Fibroblast of skin of left biceps (primary cell): ENCODE measurements around the gene ABR.

ENCODE experiments used
- DNase-seq, 2 experiments: peaks; one replicate each; pipeline ENCODE4 v3.0.0-alpha.2; 2013; ENCODE audit warnings: low read depth in 2 of 2

ABR gene

DNA sequence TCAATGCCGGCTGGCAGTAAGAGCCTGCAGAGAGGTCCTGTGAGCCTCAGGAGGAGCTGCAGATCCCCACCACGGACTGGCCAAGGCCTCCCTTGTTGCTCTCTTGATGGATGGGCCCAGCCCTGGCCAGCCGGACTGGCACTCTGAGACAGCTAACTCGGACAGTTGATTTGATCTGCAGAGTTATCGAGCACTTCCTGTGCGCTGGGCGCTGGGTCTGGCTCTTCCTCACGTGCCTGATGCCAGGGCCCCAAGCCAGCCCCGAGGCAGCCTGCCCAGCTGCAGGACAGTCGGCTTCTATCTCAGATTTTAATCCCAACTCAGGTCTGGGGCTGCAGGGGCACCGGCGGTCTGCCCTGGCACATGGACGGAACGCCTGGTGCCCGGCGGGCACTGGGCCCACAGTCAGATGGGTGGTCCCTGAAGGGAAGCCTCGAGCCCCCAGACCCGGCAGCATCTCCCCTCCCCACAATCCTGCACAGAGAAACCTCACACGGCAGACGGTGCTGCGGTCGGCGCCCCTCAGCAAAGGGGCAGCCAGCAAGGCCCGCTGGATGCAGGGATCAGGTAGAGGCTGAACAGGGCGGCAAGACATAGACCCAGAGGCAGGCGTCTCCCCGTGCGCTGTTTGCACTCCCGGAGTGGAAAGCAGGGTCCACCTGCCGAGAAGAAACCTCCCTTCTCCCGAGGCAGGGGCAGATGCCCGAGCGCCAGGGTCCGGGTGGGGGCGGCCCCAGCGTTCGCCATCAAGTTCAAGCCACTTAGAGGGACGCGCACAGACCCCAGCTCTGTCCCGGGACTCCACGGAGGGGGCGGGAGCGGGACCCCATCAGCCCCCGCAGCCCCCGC lies 148.9 kb downstream of the ABR start:
- no peak for DNase-seq

DNA sequence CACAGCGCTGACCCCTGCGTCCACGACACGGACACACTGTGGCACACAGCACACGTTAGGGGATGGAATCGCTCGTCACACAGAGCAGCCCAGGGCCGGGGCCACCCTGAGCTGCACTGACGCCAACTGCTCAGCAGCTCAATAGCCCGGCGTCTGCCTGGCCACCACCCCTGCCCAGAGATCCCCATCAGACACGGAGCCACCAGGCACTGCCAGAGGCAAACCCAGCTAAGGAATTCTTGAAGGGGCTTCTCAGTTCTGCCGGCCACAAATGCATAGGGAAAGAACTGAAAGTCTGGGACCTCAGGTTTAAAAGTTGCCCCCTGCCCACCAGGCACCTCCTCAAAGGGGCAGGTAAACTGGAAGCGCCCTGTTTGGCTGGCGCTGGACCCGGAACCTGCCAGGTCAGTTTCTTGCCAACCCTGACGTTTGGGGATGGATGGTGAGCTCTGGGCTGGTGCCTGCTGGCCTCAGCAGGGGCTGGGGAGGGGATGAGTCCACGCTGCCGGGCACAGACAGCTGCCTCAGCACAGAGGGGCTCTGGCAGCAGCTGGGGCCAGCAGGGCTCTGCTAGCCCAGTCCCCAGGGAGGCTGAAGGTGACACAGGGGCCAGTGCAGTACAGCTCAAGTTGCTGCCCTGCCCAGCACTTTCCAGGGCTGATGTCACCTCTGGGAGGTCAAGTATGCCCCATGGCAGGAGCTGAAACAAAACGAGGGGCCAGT lies 149.7 kb downstream of the ABR start:
- no peak for DNase-seq

GRCh38 chr17:1029196-1029921 lies 150.4 kb downstream of the ABR start:
- no peak for DNase-seq

- no peak for DNase-seq
Measured at GRCh38 chr17:1027044-1027443, 152.7 kb downstream of the ABR start.

GRCh38 chr17:1026599-1026975 lies 153.2 kb downstream of the ABR start:
- no peak for DNase-seq

DNA sequence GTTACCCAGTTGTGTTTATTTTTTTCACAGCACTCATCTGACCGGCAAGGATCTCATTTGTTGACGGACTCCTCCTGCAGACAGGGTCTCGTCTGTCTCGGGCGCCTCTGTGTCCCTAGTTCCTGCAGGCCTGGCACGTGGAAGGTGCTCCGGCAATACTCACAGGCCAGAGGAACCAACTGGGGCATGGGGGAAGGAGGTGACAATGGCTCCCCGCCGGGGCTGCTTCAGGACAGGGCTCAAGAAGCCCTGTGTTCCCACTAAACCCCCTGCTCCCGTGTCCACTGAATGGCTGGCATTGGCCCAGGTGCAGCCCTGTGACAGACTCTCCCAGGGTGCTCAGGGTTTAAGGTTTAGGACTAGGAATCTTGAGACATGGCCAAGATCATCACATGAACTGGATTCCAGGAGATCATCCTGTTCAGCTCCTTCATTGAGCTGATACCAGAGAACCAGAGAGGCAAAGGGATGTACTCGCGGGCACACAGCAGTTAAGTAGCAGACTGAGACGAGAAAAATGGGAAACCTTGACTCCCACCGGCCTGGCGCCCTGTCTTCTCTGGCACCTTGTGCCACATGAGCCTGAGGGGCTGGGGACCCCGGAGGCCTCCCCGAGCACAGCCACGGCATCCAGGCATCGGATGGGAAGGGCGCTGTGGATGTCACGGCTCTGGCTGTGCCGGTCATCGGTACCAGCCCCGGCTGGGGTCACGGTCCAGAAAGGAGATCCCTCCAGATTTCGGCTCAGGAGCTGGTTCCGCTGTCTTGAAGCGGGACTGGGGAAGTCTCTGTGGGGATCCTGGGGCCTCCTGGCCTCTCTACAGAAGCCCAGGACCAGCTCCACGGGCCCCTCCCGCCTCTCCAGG lies 153.8 kb downstream of the ABR start:
- no peak for DNase-seq

DNA sequence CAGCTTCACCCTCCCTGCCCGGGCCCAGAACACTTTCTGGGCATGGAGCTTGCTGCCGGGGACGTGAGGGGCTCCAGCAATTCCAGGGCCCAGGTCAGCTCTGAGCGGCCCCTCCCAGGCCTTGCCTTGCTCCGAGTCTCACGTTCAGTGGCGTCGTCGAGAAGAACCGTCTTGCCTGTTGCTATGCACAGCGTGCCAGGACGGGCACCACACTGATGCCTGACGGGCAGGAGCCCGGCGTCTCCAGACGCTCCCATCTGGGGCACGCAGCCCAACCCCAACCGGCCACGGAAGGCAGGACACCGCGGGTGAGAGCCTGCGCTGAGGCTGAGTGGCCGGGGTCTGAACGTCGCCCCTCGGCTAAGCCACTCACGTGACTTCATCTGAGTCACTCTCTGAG lies 155.7 kb downstream of the ABR start:
- no peak for DNase-seq

DNA sequence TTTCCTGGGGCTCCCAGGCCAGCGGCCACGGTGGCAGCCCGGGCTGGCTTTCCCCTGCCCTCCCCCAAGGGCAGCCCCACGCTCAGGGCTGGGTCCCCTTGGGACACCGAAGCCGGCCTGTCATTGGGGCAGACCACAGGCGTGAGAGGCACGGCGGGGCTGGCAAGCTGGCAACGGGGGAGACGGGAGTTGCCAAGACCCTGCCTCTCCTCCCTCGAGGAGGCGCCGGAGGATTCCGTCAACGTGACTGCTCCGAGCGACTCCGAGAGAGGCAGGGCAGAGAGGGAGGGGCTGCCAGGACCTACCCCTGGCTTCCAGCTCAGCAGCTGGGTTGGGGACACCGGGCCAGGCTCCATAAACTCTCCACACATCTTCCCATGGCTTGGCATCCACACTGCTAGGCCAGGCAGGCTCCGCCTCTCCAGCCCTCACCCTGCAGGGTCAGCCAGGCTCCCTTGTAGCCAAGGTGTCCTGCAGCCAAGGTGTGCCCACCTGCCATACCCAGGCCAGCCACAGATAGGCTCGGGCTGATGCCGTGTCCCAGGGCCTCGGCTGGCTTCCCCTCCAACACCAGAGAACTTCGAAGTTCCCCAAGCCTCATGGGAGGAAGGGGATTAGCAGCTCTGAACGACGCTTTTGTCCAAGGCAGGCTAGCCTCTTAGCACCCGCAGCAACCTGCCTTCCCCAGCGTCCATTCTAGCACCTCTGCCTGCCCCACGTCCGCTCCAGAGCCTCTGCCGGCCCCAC lies 157.3 kb downstream of the ABR start:
- DNase-seq = no peak

- no peak for DNase-seq
Measured at GRCh38 chr17:1021147-1021546, 158.6 kb downstream of the ABR start.

- DNase-seq = no peak
Measured at GRCh38 chr17:1019451-1019850, 160.3 kb downstream of the ABR start.

- DNase-seq = no peak
Measured at GRCh38 chr17:1018547-1018946, 161.2 kb downstream of the ABR start.

GRCh38 chr17:1013729-1014090 lies 166.1 kb downstream of the ABR start:
- no peak for DNase-seq

DNA sequence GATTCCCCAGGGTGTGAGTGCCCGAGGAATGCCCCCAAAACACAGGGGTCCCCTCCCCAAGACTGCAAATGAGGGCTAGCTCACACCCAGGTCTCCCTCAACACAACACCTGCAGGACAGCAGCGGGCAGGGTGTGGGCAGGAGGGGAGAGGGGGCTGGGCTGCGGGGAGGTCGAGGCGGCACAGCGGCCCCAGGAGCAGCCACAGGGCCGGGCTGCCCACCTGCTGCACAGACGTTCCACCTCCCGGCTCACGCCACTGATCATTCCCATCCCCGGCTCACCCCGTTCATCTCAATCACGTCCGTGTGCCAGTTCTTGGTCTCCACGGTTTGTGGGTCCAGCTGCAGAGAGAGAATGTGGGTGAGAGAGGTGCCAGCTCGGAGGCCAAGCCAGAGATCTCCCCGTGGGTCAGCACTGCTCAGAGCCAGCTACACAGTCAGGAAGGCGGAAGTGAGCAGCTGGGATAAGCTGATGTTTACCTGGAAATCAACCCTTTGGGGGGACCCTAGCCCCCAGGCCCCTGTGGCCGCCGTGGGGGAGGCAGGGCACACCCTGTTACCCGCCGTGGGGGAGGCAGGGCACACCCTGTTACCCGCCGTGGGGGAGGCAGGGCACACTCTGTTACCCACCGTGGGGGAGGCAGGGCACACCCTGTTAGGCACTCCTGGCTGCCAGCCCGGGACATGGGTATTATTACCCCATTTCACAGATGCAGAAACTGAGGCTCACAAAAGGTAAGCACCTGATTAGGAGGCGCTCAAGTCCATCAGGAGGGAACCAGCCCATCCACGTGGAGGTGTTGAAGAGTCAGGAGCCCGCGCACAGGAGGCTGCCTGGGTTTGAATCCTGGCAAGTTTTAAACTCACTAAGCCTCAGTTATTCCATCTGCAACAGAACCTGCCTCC lies 166.7 kb downstream of the ABR start:
- no peak for DNase-seq

DNA sequence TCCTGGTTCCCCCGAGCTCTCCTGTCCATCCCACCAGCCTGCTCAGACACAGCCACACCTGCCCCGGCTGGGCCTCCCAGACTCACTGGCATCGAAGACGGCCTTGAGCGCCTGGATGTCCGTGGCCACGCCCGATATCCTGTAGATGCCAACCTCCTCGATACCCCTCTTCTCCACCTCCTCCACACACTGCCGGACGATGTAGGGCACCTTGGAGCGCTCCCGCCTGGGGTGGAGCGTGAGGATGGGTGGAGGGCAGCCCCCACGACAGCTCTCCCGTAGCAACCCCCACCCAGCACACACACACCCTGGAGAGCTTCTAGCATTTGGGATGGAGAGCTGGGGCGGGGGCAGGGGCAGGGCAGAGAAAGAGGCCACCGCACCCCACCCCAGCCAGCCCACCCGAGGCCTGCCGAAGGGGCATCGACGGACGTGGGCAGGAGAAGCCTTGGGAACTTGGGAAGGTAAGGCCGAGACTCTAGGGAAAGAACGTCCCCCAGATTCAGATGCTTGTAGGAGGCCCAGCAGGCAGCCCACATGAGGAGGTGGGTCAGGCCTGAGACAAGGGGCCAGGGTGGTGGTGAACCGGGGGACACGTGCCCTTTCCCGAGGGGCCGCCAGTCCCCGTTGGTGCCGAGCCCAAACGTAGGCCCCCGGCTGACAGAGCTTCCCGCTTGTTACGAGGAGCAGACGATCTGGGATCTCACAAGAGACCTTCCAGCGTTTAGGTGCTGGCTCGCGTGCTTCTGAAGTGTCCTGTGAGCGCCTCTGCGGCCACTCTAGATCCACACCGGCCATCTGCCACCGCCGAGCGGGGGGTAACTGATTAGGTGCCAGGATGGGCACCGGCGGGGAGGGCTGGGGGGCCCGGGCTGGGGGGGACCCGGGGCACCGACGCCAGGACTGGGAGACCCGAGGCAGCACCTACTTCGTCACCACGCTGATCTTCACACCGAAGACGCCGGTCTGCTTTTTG lies 167.7 kb downstream of the ABR start:
- no peak for DNase-seq

- DNase-seq = no peak
Measured at GRCh38 chr17:1011138-1011537, 168.6 kb downstream of the ABR start.

- no peak for DNase-seq
Measured at GRCh38 chr17:1010586-1010985, 169.2 kb downstream of the ABR start.

GRCh38 chr17:1010086-1010450 lies 169.7 kb downstream of the ABR start:
- DNase-seq = no peak

GRCh38 chr17:1009229-1010085 lies 170.3 kb downstream of the ABR start:
- no peak for DNase-seq
